ENCODE measurements around the gene ZNF330.
"Not testable (repeated sequence)": the region's sequence is repeated elsewhere in the genome, so short reads cannot be mapped to it uniquely, and the experiment has no call there.

Gene ZNF330

GRCh38 chr4:141220691-141221659 is at the start of gene ZNF330:
Gene ZNF330, plus strand, starts transcription at chr4:141220895. Its CDS starts 1,477 bp downstream, at chr4:141222372.
- peak; percentile 41 to 82 for DNase-seq

- DNase-seq, result no peak
Measured at GRCh38 chr4:141174457-141174856, 46.2 kb upstream of the ZNF330 start.

GRCh38 chr4:141177171-141177570 is 43.5 kb upstream of the ZNF330 start:
- DNase-seq, result no peak

GRCh38 chr4:141179474-141180373 is 41.0 kb upstream of the ZNF330 start:
- DNase-seq, result no peak

GRCh38 chr4:141180991-141181761 is 39.5 kb upstream of the ZNF330 start:
- DNase-seq, result no peak

GRCh38 chr4:141183491-141183890 is 37.2 kb upstream of the ZNF330 start:
- DNase-seq, result not testable (repeated sequence)

- no peak for DNase-seq
Measured at GRCh38 chr4:141192564-141192963, 28.1 kb upstream of the ZNF330 start.

- no peak for DNase-seq
Measured at GRCh38 chr4:141193516-141194034, 27.1 kb upstream of the ZNF330 start.

GRCh38 chr4:141195095-141195707 is 25.5 kb upstream of the ZNF330 start:
- DNase-seq, result no peak

GRCh38 chr4:141196227-141196933 is 24.3 kb upstream of the ZNF330 start:
- DNase-seq, result no peak

- DNase-seq, result no peak
Measured at GRCh38 chr4:141207961-141208360, 12.7 kb upstream of the ZNF330 start.

GRCh38 chr4:141210168-141210567 is 10.5 kb upstream of the ZNF330 start:
- DNase-seq, result no peak

GRCh38 chr4:141213550-141213991 is 7.1 kb upstream of the ZNF330 start:
- no peak for DNase-seq

GRCh38 chr4:141215030-141215429 is 5.7 kb upstream of the ZNF330 start:
- DNase-seq, result no peak

- no peak for DNase-seq
Measured at GRCh38 chr4:141216002-141216761, 4.5 kb upstream of the ZNF330 start.

- no peak for DNase-seq
Measured at GRCh38 chr4:141220271-141220670, 424 bp upstream of the ZNF330 start.

- no peak for DNase-seq
Measured at GRCh38 chr4:141223418-141223817, 2.7 kb downstream of the ZNF330 start.

- DNase-seq, result not testable (repeated sequence)
Measured at GRCh38 chr4:141227280-141227679, 6.6 kb downstream of the ZNF330 start.

- DNase-seq, result no peak
Measured at GRCh38 chr4:141229408-141230101, 8.9 kb downstream of the ZNF330 start.

GRCh38 chr4:141233673-141234072 is 13.0 kb downstream of the ZNF330 start:
- DNase-seq, result no peak

Data from NCI-H187 (cell line).